Activated CD8-positive, alpha-beta T cell treated with anti-CD3 and anti-CD28 coated beads, Interleukin-2, amount 10 ng/mL, durations not matched to agents 7 days and 5 days (primary cell): Measurements from ENCODE around the gene GTSE1. TPM values are rescaled to one million over a fixed set of nuclear protein-coding genes. Genes with fewer than 3 reads are reported as not detected.

ENCODE experiments used
- ATAC-seq: fragments of 150-1000 bp; cut with Tn5 transposase; one replicate; pipeline ENCODE4 v1.10.0; 2021; ENCODE audit warnings: moderate library complexity
- CTCF ChIA-PET: fragments of 350-600 bp; sonication (Branson Sonifier 250); formaldehyde crosslinking; loops from one replicate; lab custom pipeline; 2021; ENCODE audit warnings: antibody characterized with exemption; lab: Charles Lee
- POLR2A ChIA-PET: fragments of 350-600 bp; sonication (Branson Sonifier 250); formaldehyde crosslinking; loops from one replicate; lab custom pipeline; 2021; ENCODE audit warnings: antibody characterized with exemption; lab: Charles Lee
- DNase-seq: peaks from one replicate; pipeline ENCODE4 v3.0.0-alpha.2; 2020
- H3K27ac Mint-ChIP-seq: one replicate; pipeline ENCODE4 v1.8.0; 2021; ENCODE audit warnings: mild to moderate bottlenecking, mixed read lengths
- H3K27me3 Mint-ChIP-seq: one replicate; pipeline ENCODE4 v1.8.0; 2021; ENCODE audit warnings: low read depth, mixed read lengths
- H3K36me3 Mint-ChIP-seq: one replicate; pipeline ENCODE4 v1.8.0; 2021; ENCODE audit warnings: low read depth, mixed read lengths
- H3K4me1 Mint-ChIP-seq: one replicate; pipeline ENCODE4 v1.8.0; 2021; ENCODE audit warnings: low read depth, mixed read lengths
- H3K4me3 Mint-ChIP-seq: one replicate; pipeline ENCODE4 v1.8.0; 2021; ENCODE audit warnings: mild to moderate bottlenecking, mixed read lengths
- H3K9me3 Mint-ChIP-seq: one replicate; pipeline ENCODE4 v1.8.0; 2022; ENCODE audit warnings: mixed read lengths; ENCODE audit not compliant: insufficient read depth
- total RNA-seq, 2 experiments: library from RNA; stranded (reverse); gene quantifications; one replicate each; pipeline ENCODE4 v1.2.3, GENCODE V29; 2021

The GTSE1 gene
- total RNA-seq, 2 experiments from 2014 or later, result 111 to 114 TPM

- Mint-ChIP-seq H3K9me3 (peaks cover 11% of the 10 kb centered on the region), H3K36me3 (no peaks in the 10 kb centered on the region), H3K27ac (no peak overlapping the region), H3K27me3 (peaks cover 7% of the 10 kb centered on the region), H3K4me1 (no peaks in the 10 kb centered on the region), H3K4me3 (no peak overlapping the region)
- CTCF ChIA-PET, result no interaction called here
- POLR2A ChIA-PET, result no interaction called here
- no peak for ATAC-seq
- no peak for DNase-seq
These were observed 83.4 kb downstream of the GTSE1 start for GRCh38 chr22:46380069-46380468.

Other genes with a start within 250 kb of the GTSE1 start
- gene PPARA, start 146.3 kb upstream of the GTSE1 start, total RNA-seq, result 10 to 100 TPM; 17.9 to 18.1 TPM
- gene CDPF1, start 46.6 kb upstream of the GTSE1 start, total RNA-seq, result 10 to 100 TPM; 11.6 to 11.7 TPM
- not detected for gene PKDREJ, start 33.5 kb upstream of the GTSE1 start, total RNA-seq
- gene TTC38, start 28.9 kb upstream of the GTSE1 start, total RNA-seq, result 10 to 100 TPM; 20.0 to 25.1 TPM
- 10 to 100 TPM; 84.0 to 84.6 TPM for gene TRMU, start 38.8 kb downstream of the GTSE1 start, total RNA-seq
- gene CELSR1, start 240.8 kb downstream of the GTSE1 start, total RNA-seq, result under 1 TPM in 1 of 2 experiments, not detected in 1; 0.08 TPM